HG03095 (cell line): ENCODE data around the gene MCAT.
"Not testable (repeated sequence)": the region's sequence is repeated elsewhere in the genome, so short reads cannot be mapped to it uniquely, and the experiment has no call there.

ENCODE experiments used
- ATAC-seq: cut with Tn5 transposase; IDR thresholded peaks from one replicate; pipeline ENCODE4 v1.9.1; 2021; ENCODE audit warnings: moderate library complexity; ENCODE audit not compliant: unreplicated experiment

MCAT gene

GRCh38 chr22:43127166-43127908 lies 15.9 kb downstream of the MCAT start:
- ATAC-seq, result no peak

GRCh38 chr22:43126501-43127165 lies 16.6 kb downstream of the MCAT start:
- ATAC-seq, result no peak

- ATAC-seq, result no peak
Observed at GRCh38 chr22:43118953-43119458, 24.2 kb downstream of the MCAT start.

- no peak for ATAC-seq
Observed at GRCh38 chr22:43118024-43118849, 25.0 kb downstream of the MCAT start.

GRCh38 chr22:43116932-43117331 lies 26.3 kb downstream of the MCAT start:
- ATAC-seq, result no peak

- no peak for ATAC-seq
Observed at GRCh38 chr22:43114958-43115357, 28.2 kb downstream of the MCAT start.

- no peak for ATAC-seq
Observed at GRCh38 chr22:43113526-43114251, 29.5 kb downstream of the MCAT start.

GRCh38 chr22:43110927-43111623 lies 32.1 kb downstream of the MCAT start:
- peak; percentile 38 for ATAC-seq

- ATAC-seq, result peak; percentile 34
Observed at GRCh38 chr22:43110444-43110926, 32.7 kb downstream of the MCAT start, which contains the start of gene BIK. Gene BIK (plus strand): TSS chr22:43110750. CDS start chr22:43124023, 13,273 bp downstream.

GRCh38 chr22:43109921-43110443 lies 33.2 kb downstream of the MCAT start:
- ATAC-seq, result no peak

- no peak for ATAC-seq
Observed at GRCh38 chr22:43109511-43109910, 33.7 kb downstream of the MCAT start.

- no peak for ATAC-seq
Observed at GRCh38 chr22:43106302-43106701, 36.9 kb downstream of the MCAT start.

GRCh38 chr22:43104950-43105349 lies 38.2 kb downstream of the MCAT start:
- not testable (repeated sequence) for ATAC-seq

- not testable (repeated sequence) for ATAC-seq
Observed at GRCh38 chr22:43104056-43104625, 39.1 kb downstream of the MCAT start.

GRCh38 chr22:43101306-43101705 lies 41.9 kb downstream of the MCAT start:
- no peak for ATAC-seq

- no peak for ATAC-seq
Observed at GRCh38 chr22:43100225-43100624, 43.0 kb downstream of the MCAT start.

- no peak for ATAC-seq
Observed at GRCh38 chr22:43099095-43099494, 44.1 kb downstream of the MCAT start.

GRCh38 chr22:43098356-43098755 lies 44.8 kb downstream of the MCAT start:
- ATAC-seq, result no peak

- ATAC-seq, result no peak
Observed at GRCh38 chr22:43096420-43096819, 46.8 kb downstream of the MCAT start.
